ENCODE measurements around the gene CASKIN1.

Gene CASKIN1

GRCh38 chr16:2233046-2233775 lies 36.8 kb upstream of the CASKIN1 start:
- no peak for DNase-seq

DNA sequence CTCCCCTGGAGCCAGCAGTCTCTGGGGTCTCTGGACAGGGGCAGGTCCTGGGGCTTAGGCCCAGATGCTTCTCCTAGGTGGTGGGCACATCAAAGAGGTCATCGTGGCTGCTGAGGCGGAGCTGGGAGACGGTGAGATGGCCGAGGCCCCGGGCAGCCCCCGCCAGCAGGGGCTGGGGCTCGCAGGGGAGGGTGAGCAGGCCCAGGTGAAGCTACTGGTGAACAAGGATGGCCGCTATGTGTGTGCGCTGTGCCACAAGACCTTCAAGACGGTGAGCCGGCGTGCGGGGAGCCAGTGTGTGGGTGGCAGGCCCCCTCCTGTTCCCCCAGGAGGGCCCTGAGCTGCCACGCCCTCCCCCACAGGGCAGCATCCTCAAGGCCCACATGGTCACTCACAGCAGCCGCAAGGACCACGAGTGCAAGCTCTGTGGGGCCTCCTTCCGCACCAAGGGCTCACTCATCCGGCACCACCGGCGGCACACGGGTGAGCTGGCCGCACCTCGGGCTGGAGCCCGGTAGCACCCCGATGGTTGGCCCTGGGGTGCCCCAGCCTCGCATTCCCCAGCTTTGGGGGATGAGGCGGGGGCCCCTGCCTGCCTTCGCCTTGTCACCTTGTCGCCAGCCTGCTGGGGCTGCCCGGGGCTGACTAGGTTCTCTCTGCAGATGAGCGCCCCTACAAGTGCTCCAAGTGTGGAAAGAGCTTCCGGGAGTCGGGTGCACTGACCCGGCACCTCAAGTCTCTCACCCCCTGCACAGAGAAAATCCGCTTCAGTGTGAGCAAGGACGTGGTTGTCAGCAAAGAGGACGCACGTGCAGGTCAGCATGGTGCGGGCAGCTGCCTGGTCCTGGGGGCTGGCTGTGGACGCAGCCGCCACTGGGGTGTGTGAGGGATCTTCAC lies 35.9 kb upstream of the CASKIN1 start:
- TF ChIP-seq, protein P1, sequence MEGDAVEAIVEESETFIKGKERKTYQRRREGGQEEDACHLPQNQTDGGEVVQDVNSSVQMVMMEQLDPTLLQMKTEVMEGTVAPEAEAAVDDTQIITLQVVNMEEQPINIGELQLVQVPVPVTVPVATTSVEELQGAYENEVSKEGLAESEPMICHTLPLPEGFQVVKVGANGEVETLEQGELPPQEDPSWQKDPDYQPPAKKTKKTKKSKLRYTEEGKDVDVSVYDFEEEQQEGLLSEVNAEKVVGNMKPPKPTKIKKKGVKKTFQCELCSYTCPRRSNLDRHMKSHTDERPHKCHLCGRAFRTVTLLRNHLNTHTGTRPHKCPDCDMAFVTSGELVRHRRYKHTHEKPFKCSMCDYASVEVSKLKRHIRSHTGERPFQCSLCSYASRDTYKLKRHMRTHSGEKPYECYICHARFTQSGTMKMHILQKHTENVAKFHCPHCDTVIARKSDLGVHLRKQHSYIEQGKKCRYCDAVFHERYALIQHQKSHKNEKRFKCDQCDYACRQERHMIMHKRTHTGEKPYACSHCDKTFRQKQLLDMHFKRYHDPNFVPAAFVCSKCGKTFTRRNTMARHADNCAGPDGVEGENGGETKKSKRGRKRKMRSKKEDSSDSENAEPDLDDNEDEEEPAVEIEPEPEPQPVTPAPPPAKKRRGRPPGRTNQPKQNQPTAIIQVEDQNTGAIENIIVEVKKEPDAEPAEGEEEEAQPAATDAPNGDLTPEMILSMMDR (IDR thresholded peaks at IDR 0.05; ENCODE audit: borderline replicate concordance, extremely low read depth, low read length, poor library complexity, severe bottlenecking): no peak
- Histone ChIP-seq H3K36me3 (ENCODE audit: insufficient read depth, low read length) (peaks cover 88% of the 10 kb centered on the region), H3K27me3 (ENCODE audit: insufficient read depth, low read length, poor library complexity) (no peaks in the 10 kb centered on the region), H4K20me1 (ENCODE audit: insufficient read depth, low read length) (peaks cover 64% of the 10 kb centered on the region), H3K4me2 (ENCODE audit: insufficient read depth, low read length) (no peak overlapping the region), H3K27ac (ENCODE audit: low read length) (no peak overlapping the region), H3K4me3 (ENCODE audit: low read depth in 1 of 2, low read length in 2 of 2) (no peak overlapping the region), H2AFZ (ENCODE audit: low read depth, low read length) (no peak overlapping the region), H3K79me2 (ENCODE audit: insufficient read depth, low read length) (peaks cover 25% of the 10 kb centered on the region), H3K4me1 (ENCODE audit: insufficient read depth, low read length) (no peaks in the 10 kb centered on the region), H3K9me3 (ENCODE audit: insufficient read depth, low read length, severe bottlenecking) (no peaks in the 10 kb centered on the region), H3K9ac (ENCODE audit: low read depth, low read length) (no peak overlapping the region)
- ATAC-seq (ENCODE audit: insufficient read depth, low read depth) (no peak), DNase-seq (no peak)

More at GRCh38 chr16:2233046-2233775, 36.8 kb upstream of the CASKIN1 start:
- peaks cover 92% of the 10 kb centered on the region for H3K36me3 ChIP-seq (ENCODE audit: insufficient read depth, low read length)
- no peak for ATAC-seq (ENCODE audit: insufficient read depth, low read depth)
- H3K4me3 ChIP-seq (ENCODE audit: low read depth in 1 of 2, low read length in 2 of 2): no peak overlapping the region
- H3K9ac ChIP-seq (ENCODE audit: low read depth, low read length): no peak overlapping the region
- H3K79me2 ChIP-seq (ENCODE audit: insufficient read depth, low read length): peaks cover 16% of the 10 kb centered on the region
- peaks cover 59% of the 10 kb centered on the region for H4K20me1 ChIP-seq (ENCODE audit: insufficient read depth, low read length)
- H3K4me1 ChIP-seq (ENCODE audit: insufficient read depth, low read length): no peaks in the 10 kb centered on the region
- H3K27ac ChIP-seq (ENCODE audit: low read length): no peak overlapping the region
- H3K9me3 ChIP-seq (ENCODE audit: insufficient read depth, low read length, severe bottlenecking): no peaks in the 10 kb centered on the region
- H3K4me2 ChIP-seq (ENCODE audit: insufficient read depth, low read length): no peak overlapping the region
- H3K27me3 ChIP-seq (ENCODE audit: insufficient read depth, low read length, poor library complexity): no peaks in the 10 kb centered on the region
- TF ChIP-seq EZH2 (IDR thresholded peaks at IDR 0.05; ENCODE audit: borderline replicate concordance, low read depth, low read length, severe bottlenecking): no peak
- TF ChIP-seq, protein P1 (IDR thresholded peaks at IDR 0.05; ENCODE audit: borderline replicate concordance, extremely low read depth, low read length, poor library complexity, severe bottlenecking): no peak
- no peak overlapping the region for H2AFZ ChIP-seq (ENCODE audit: low read depth, low read length)

GRCh38 chr16:2231016-2231931 lies 34.9 kb upstream of the CASKIN1 start:
- Histone ChIP-seq H3K27ac (ENCODE audit: low read length) (no peak overlapping the region), H3K4me1 (ENCODE audit: insufficient read depth, low read length) (no peaks in the 10 kb centered on the region), H3K9me3 (ENCODE audit: insufficient read depth, low read length, severe bottlenecking) (no peaks in the 10 kb centered on the region), H3K27me3 (ENCODE audit: insufficient read depth, low read length, poor library complexity) (no peaks in the 10 kb centered on the region), H4K20me1 (ENCODE audit: insufficient read depth, low read length) (peaks cover 72% of the 10 kb centered on the region), H3K9ac (ENCODE audit: low read depth, low read length) (no peak overlapping the region), H2AFZ (ENCODE audit: low read depth, low read length) (no peak overlapping the region), H3K79me2 (ENCODE audit: insufficient read depth, low read length) (peaks cover 34% of the 10 kb centered on the region), H3K36me3 (ENCODE audit: insufficient read depth, low read length) (peaks cover 92% of the 10 kb centered on the region), H3K4me2 (ENCODE audit: insufficient read depth, low read length) (no peak overlapping the region), H3K4me3 (ENCODE audit: low read depth in 1 of 2, low read length in 2 of 2) (no peak overlapping the region)
- no peak for DNase-seq
- TF ChIP-seq, protein P1 (IDR thresholded peaks at IDR 0.05; ENCODE audit: borderline replicate concordance, extremely low read depth, low read length, poor library complexity, severe bottlenecking): no peak
- no peak for TF ChIP-seq EZH2 (IDR thresholded peaks at IDR 0.05; ENCODE audit: borderline replicate concordance, low read depth, low read length, severe bottlenecking)
- no peak for ATAC-seq (ENCODE audit: insufficient read depth, low read depth)

Data from DND-41 (cell line).